ENCODE data around the gene CNTF.

DNA sequence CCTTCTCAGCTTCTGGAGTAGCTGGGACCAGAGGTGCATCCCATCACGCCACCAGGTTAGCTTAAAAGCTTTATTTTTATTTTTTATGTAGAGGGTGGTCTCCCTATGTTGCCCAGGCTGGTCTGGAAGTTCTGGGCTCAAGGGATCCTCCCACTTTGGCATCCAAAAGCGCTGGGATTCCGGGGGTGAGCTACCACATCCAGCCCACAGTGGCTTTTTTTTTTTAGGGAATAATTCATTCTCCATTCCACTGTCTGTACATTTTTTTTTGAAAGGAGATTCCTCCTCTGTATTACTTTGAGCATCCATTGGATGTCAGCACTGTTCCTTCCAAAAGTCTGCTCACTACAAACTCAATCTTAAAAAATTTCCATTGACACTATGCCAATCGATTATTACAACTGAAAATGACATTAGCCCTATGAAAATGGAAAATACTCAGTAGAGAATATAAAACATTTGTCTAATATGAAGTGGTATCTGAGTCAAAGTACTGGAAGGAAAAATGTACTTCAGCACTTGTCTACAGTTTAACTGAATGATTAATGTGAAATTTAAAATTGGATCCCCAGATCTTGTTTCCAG is 45.5 kb upstream of the CNTF start:
- TF ChIP-seq, protein P1, sequence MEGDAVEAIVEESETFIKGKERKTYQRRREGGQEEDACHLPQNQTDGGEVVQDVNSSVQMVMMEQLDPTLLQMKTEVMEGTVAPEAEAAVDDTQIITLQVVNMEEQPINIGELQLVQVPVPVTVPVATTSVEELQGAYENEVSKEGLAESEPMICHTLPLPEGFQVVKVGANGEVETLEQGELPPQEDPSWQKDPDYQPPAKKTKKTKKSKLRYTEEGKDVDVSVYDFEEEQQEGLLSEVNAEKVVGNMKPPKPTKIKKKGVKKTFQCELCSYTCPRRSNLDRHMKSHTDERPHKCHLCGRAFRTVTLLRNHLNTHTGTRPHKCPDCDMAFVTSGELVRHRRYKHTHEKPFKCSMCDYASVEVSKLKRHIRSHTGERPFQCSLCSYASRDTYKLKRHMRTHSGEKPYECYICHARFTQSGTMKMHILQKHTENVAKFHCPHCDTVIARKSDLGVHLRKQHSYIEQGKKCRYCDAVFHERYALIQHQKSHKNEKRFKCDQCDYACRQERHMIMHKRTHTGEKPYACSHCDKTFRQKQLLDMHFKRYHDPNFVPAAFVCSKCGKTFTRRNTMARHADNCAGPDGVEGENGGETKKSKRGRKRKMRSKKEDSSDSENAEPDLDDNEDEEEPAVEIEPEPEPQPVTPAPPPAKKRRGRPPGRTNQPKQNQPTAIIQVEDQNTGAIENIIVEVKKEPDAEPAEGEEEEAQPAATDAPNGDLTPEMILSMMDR (IDR thresholded peaks at IDR 0.05; ENCODE audit: low read length) = peak; percentile 41; the same call in 1 of the 2 replicates
- TF ChIP-seq EZH2 (IDR thresholded peaks at IDR 0.05; ENCODE audit: borderline replicate concordance, low read length) = no peak
